COR-L47 (cell line): ENCODE measurements around the gene DPF1.

Experiments
- DNase-seq: peaks from one replicate; lab custom pipeline; 2025; lab: John Stamatoyannopoulos, UW

Gene DPF1

GRCh38 chr19:38197937-38198704 is 25.9 kb downstream of the DPF1 start:
- no peak for DNase-seq

- no peak for DNase-seq
These were observed 26.9 kb downstream of the DPF1 start for GRCh38 chr19:38196948-38197656.

- DNase-seq, result no peak
These were observed 27.7 kb downstream of the DPF1 start for GRCh38 chr19:38196245-38196837.

GRCh38 chr19:38195237-38195636 is 28.8 kb downstream of the DPF1 start:
- DNase-seq, result no peak

GRCh38 chr19:38194061-38194701 is 29.8 kb downstream of the DPF1 start:
- peak; percentile 49 for DNase-seq

- DNase-seq, result peak; percentile 88
These were observed 30.6 kb downstream of the DPF1 start for GRCh38 chr19:38193445-38193844.

- DNase-seq, result no peak
These were observed 32.3 kb downstream of the DPF1 start for GRCh38 chr19:38191747-38192146.

- no peak for DNase-seq
These were observed 33.2 kb downstream of the DPF1 start for GRCh38 chr19:38190793-38191192.

- no peak for DNase-seq
These were observed 34.0 kb downstream of the DPF1 start for GRCh38 chr19:38190061-38190460.

- no peak for DNase-seq
These were observed 38.5 kb downstream of the DPF1 start for GRCh38 chr19:38185562-38185961.

- no peak for DNase-seq
These were observed 39.2 kb downstream of the DPF1 start for GRCh38 chr19:38184815-38185214.

- no peak for DNase-seq
These were observed 40.6 kb downstream of the DPF1 start for GRCh38 chr19:38183251-38183897.

- DNase-seq, result no peak
These were observed 41.3 kb downstream of the DPF1 start for GRCh38 chr19:38182536-38183210.

GRCh38 chr19:38180071-38180470 is 44.0 kb downstream of the DPF1 start:
- no peak for DNase-seq

GRCh38 chr19:38175422-38175821 is 48.6 kb downstream of the DPF1 start:
- DNase-seq, result no peak

GRCh38 chr19:38173291-38174041 is 50.6 kb downstream of the DPF1 start:
- DNase-seq, result peak; percentile 91

GRCh38 chr19:38172001-38172400 is 52.0 kb downstream of the DPF1 start:
- DNase-seq, result no peak

GRCh38 chr19:38170334-38170733 is 53.7 kb downstream of the DPF1 start:
- peak; percentile 14 for DNase-seq

GRCh38 chr19:38168637-38169036 is 55.4 kb downstream of the DPF1 start:
- no peak for DNase-seq

- DNase-seq, result no peak
These were observed 58.7 kb downstream of the DPF1 start for GRCh38 chr19:38165335-38165734.

- no peak for DNase-seq
These were observed 59.5 kb downstream of the DPF1 start for GRCh38 chr19:38164526-38164925.
